RWPE1 (cell line): ENCODE measurements around the gene LCN6.

Experiments used
- CTCF ChIA-PET: fragments of 350-600 bp; sonication (Branson Sonifier 250); formaldehyde crosslinking; extraction: SDS; loops from one replicate; lab custom pipeline; 2021; lab: Yijun Ruan, JAX
- POLR2A ChIA-PET: fragments of 400-600 bp; formaldehyde crosslinking; extraction: SDS; loops from one replicate; lab custom pipeline; 2020; ENCODE audit warnings: antibody characterized with exemption; ENCODE audit not compliant: low non-redundant PET; lab: Yijun Ruan, JAX
- DNase-seq: peaks from one replicate; pipeline ENCODE4 v3.0.0; 2012; ENCODE audit warnings: low spot score
- H3K27ac ChIP-seq: fragments of 450-650 bp; 2 replicates; pipeline ENCODE4 v1.5.1; 2017
- TF ChIP-seq, protein P1 (sequence below): fragments of 450-650 bp; conservative IDR thresholded peaks from 2 replicates; pipeline ENCODE4 v1.5.1; 2017; ENCODE audit warnings: low read depth, mild to moderate bottlenecking

Gene LCN6

DNA sequence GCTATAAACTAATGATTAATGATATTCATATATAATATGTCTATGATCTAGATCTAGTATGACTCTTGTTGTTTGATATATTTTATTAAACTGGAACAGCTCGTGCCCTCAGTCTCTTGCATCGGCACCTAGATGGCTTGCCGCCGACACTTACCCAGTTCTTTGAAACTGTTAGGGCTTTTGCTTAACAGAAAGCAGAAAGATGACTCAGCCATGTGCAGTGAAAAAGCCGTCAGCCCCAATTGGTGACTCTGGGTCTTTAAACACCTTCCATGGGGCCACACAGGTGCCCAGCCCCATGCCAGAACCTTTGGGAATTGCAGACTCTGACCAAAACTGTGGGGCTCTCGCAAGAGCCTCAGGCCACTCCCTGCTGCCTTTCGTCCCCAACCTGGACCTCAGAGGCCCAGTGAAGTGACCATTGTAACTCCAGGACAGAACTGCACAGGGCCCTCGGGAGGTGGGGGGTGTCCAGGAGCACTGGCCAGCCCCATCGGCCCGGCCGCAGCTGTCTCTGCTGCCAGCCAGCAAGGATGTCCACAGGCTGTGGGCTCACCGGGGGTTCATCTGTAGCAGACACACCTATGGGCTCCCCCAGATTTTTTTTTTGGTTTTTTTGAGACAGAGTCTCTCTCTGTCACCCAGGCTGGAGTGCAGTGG is 13.4 kb downstream of the LCN6 start:
- no peak overlapping the region for H3K27ac ChIP-seq
- ChIA-PET CTCF (interaction anchor here (0.5 to 0.7 kb wide), 2 partner anchors 37 to 73 kb away, joined by 3 read pairs; no protein-coding TSS in a partner anchor), POLR2A (no interaction called here)
- no peak for DNase-seq
- TF ChIP-seq, protein P1, sequence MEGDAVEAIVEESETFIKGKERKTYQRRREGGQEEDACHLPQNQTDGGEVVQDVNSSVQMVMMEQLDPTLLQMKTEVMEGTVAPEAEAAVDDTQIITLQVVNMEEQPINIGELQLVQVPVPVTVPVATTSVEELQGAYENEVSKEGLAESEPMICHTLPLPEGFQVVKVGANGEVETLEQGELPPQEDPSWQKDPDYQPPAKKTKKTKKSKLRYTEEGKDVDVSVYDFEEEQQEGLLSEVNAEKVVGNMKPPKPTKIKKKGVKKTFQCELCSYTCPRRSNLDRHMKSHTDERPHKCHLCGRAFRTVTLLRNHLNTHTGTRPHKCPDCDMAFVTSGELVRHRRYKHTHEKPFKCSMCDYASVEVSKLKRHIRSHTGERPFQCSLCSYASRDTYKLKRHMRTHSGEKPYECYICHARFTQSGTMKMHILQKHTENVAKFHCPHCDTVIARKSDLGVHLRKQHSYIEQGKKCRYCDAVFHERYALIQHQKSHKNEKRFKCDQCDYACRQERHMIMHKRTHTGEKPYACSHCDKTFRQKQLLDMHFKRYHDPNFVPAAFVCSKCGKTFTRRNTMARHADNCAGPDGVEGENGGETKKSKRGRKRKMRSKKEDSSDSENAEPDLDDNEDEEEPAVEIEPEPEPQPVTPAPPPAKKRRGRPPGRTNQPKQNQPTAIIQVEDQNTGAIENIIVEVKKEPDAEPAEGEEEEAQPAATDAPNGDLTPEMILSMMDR: no peak

DNA sequence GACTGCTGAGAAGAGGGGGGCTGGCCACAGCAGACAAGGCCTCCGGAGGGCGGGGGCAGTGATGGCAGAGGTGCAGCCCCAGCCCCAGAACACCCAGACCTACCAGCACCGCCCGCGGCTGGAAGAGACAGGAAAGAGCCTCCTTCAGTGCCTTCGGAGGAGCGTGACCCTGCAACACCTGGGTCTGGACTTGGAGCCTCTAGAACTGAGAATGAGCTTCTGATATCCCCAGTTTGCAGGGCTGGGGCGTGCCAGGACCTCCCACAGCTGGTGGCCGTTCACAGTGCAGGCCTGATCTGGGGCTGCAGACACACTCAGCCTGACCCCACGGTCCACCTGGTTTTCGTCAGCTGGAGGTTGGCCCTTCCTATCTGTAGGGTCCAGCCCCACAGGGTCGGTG is 14.7 kb downstream of the LCN6 start:
- TF ChIP-seq, protein P1: no peak
- POLR2A ChIA-PET: interaction anchor here (0.5 kb wide), 1 partner anchor 783 kb away, joined by 3 read pairs; no protein-coding TSS in a partner anchor
- DNase-seq: no peak
- H3K27ac ChIP-seq: no peak overlapping the region
- CTCF ChIA-PET: interaction anchor here (0.6 to 1.5 kb wide), 2 partner anchors 62 to 150 kb away, joined by 3 to 5 read pairs; no protein-coding TSS in a partner anchor

DNA sequence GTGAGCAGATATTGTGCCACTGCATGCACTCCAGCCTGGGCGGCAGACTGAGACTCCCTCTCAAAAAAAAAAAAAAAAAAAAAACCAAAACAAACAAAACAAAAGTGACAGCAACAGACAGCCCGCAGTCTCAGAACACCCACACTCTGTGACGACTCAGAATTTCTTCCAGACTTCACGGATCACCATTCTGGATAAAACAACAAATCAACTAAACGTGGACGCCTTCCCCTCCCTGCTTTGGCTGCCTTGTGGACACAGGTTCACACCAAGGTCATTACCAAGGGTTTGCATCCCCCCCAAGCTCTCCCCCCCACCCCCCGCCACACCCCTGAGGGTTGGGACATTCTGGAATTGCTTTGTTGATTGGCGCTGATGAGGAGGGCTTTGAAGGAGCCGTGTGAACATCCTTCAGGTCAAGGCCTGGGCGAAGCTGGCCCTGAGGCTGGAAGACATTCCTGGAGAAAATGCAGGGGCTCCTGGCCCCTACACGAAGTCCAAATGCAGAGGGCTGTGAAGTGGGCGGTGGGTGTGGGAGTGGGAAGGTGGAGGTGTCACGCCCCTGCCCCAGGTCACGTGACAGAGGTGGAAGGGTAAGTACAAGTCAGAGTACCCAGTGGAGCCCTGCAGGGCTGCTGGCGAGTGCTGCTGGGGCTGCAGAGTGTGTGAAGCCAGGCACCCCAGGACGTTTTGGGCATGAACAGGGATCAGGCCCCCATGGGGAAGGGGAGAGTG is 15.7 kb downstream of the LCN6 start:
- TF ChIP-seq, protein P1: no peak
- DNase-seq: no peak
- CTCF ChIA-PET: interaction anchor here (1.5 kb wide), 1 partner anchor 61 kb away, joined by 5 read pairs; no protein-coding TSS in a partner anchor
- POLR2A ChIA-PET: interaction anchor here (0.6 kb wide), 1 partner anchor 108 kb away, joined by 3 read pairs; no protein-coding TSS in a partner anchor
- H3K27ac ChIP-seq: peak overlapping the region; percentile 8

DNA sequence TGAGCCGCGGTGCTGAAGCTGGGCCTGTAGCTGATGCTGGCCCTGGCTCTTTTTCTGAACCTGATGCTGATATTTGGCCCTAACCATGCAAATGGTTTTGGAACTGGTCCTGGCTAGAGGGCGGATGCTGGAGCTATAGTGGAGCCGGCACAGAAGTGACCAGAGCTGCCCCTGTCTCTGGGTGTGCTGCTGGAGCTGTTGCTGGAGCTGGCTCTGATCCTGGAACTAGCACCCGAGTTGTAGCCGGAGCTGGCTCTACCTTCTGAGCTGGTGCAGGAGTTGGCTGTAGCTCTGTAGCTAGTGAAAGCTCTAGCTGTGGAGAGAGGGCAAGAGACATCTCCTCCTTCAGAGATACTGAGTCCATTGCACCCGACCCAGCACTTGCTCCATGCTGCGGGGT is 18.4 kb downstream of the LCN6 start:
- DNase-seq: no peak
- POLR2A ChIA-PET: no interaction called here
- TF ChIP-seq, protein P1: no peak
- CTCF ChIA-PET: interaction anchor here (0.7 to 4.8 kb wide), 8 partner anchors 10 to 242 kb away, joined by 3 to 29 read pairs (median 4); no protein-coding TSS in a partner anchor
- peak overlapping the region; percentile 93 for H3K27ac ChIP-seq

DNA sequence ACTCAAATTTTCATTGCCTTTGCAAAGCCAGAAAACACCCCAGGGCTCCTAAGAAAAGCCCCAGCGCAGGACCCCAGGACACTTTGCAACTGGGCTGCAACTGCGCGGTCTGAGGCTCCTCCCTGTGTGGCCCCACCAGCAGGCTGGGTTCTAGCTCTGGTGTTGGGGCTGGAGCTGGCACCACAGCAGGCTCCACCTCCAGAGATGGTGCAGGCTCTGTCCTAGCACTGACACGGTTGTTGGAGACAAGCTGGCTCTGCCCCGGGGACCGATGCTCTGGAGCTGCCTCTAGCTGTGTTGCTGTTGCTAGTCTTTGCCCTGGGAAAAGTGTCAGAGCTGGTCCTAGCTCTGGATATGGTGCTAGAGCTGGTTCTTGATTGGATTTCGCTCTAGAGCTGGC is 19.2 kb downstream of the LCN6 start:
- POLR2A ChIA-PET: interaction anchor here (1.0 kb wide), 1 partner anchor 41 kb away, joined by 3 read pairs; no protein-coding TSS in a partner anchor
- TF ChIP-seq, protein P1: no peak
- no peak for DNase-seq

DNA sequence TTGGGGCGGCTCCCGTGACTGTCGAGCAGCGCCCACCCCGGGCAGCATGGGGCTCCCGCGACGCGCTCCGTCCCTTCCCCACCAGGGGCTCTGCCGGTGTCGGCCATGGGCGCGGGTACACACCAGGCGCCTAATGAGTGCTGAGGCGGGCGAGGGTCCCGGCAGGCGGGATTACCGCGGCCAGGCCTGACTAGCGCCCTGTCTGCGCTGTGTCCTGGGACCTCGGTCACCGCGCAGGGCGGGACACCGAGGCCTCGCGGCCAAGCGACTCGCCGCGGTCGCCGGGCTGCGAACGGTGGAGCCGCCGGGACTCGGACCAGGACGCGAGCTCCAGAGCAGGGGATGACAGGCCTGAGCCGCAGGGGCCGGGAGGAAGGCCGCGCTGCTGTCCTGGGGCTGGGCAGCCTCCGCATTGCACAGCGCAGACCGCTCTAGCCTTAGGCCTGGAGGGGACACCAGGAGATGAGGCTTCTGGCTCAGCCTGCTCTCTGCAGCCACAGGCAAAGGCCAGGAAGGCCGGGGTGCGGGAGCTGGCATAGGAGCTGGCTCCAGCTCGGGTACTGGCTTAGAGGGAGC is 19.7 kb downstream of the LCN6 start:
- CTCF ChIA-PET: interaction anchor here (0.7 to 4.8 kb wide), 8 partner anchors 31 to 290 kb away, joined by 3 to 29 read pairs (median 4); no protein-coding TSS in a partner anchor
- no peak for DNase-seq
- POLR2A ChIA-PET: interaction anchor here (0.6 to 1.0 kb wide), 6 partner anchors 13 to 63 kb away, joined by 3 to 4 read pairs (median 3); no protein-coding TSS in a partner anchor
- TF ChIP-seq, protein P1: no peak
- H3K27ac ChIP-seq: peak overlapping the region; percentile 93

More for the DNA sequence above, 19.2 kb downstream of the LCN6 start:
- CTCF ChIA-PET: interaction anchor here (0.6 to 4.8 kb wide), 8 partner anchors 31 to 329 kb away, joined by 3 to 29 read pairs (median 4); partner anchors contain the start of gene SNAPC4
- H3K27ac ChIP-seq: peak overlapping the region; percentile 93
